G401.6 (cell line): ENCODE measurements around the gene CREBL2.
"Not testable (repeated sequence)": the region's sequence is repeated elsewhere in the genome, so short reads cannot be mapped to it uniquely, and the experiment has no call there.

Experiments
- FAIRE-seq: peaks from 2 replicates; lab custom pipeline; 2012; peaks lifted over from hg19 to GRCh38; lab: Jason Lieb, UNC

Gene CREBL2

DNA sequence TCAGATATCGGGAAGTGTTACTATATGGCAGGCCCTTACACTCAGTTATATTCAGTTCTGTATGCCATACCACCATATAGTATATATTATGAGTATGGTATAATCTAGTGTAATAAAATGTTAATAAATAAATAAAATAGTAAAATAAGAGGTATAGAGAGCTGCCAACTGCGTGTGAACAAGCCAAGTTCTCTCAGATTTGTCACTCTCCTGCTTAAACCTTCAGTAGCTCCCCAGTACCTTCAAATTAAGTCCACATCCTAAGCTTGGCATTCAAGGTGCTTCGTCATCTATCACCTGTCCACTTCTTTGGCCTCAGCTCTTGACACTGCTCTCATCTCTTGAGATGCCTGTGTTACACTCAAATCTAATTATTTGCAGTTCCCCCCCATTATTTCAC is 12.8 kb upstream of the CREBL2 start:
- FAIRE-seq = no peak

DNA sequence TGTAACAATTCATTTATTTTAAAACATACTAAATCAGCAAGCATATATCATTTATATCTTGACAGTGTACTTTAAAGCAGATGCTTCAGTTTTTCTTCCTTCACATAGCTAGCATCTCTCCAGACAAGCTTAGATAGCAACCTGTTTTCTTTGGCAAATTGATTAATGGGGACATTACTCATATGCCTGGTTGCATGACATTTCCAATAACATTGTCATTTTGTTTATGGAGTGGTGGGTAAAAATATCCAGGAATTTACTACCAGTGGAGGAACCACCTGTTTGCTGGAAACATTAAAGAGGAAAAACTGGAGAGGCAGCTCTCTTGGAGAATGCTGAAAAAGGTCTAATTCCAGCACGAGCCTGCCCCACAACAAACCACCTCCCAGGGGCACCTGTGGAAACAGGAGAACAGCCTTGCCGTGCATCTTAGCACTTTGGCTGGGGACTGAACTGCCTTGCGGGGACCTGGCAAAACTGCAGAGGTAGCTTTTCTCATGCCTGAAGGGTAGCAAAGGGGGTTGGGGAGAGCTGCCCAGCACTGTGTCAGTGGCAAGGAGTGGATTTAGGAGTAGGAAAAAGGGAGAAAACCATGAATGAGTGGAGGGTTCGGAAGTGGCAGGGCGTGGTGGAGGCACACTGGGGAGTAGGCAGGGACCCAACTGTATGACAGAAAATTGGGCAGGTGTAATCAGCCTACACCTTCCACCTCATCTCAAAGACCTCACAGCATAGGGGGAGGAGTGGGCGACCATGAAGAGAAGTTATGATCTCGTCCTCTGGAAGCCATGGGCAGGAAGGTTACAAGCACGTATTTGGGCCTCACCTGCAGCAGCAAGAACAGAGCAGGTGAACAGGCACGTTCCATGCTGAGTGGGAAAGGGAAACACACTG is 11.7 kb upstream of the CREBL2 start:
- no peak for FAIRE-seq

DNA sequence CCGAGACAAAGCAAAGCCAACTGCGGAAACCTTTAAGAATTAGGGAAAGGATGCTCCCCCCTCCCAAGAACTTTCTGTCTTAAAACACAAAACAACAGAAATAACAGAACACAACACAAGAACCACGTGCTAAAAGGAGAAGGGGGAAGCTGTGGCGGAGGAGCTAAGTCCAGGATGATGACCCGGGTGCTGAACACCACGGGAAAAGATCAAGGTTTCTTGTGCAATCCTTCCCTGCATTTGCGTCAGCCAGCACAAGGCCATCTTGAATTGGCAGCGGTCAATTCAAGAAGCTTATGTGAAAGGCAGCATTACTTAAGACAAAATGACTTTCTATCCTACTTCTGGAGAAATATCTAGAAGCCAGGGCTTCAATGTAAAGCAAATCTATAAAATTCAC is 11.0 kb upstream of the CREBL2 start:
- no peak for FAIRE-seq

DNA sequence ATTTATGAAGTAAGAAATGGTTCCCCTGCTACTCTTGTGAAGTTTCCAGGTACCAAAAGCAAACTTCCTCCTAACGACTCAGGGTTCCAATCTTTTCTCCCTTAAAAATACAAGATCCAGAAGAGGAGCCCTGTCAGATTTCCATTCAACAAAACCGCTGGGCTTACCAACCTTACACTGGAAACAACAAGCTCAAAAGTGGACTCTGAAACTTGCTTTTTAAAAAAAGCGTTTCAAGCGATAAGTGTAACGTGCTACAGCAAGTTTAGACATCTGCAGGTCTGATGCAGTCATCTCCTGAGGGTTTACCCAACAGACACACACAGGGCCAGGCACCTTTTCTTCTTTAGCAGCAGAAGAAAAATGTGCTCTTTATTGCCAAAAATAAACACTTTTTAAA is 6.9 kb upstream of the CREBL2 start:
- no peak for FAIRE-seq

DNA sequence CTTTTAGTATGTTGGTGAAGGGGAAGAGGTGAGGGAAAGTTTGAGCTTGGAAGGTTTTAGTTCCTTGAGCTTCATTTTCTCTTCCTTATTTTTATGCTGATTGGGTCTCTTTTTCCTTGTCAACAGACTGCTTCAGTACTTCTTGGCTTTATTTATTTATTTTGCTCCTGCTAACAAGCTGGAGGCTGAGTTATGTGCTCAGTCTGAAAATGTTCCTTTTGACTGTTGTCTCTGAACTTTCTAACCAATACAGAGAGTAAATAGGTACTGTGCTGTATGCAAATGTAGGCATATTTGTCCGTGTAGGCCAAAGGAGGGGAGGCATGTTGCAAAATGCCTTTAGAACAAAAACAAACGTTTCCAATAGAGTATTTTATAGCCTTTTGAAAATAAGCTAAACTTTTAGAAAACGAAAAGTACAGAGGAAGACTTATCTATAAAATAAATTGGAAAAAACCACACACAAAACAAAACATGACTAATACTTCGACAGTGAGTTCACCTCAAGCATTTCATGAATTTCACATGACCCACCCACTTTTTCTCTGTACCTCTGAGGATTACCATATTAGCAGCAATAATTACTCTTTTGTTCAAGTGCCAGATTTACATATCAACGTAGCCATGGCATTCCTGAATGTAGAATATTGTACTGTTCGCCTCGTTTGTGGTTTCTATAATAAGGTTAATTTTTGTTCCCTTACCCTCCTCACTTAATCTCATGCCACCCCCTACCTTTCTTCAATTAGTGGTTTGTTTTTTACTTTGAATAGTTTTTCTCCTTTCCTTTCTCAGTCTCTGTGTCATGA is 4.7 kb upstream of the CREBL2 start:
- FAIRE-seq = no peak

DNA sequence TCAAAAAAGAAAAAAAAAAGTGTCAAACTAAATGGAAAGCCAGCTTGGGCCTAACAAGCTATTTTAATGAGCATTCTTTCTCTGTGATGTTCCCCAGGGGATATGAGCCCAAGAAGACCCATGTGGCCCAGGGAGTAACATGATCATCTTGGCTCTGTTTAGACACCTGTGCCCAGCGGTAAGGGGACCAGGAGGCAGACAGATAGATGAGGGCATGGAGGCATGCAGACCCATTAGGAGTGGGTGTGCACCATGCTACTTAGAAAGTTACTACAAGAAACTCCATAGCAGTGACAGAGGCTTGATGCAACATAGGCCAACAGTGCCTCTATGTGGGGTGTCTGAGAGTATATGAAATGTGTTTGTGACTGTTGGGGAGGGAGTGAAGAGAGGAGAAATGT is 3.1 kb upstream of the CREBL2 start:
- FAIRE-seq = no peak

DNA sequence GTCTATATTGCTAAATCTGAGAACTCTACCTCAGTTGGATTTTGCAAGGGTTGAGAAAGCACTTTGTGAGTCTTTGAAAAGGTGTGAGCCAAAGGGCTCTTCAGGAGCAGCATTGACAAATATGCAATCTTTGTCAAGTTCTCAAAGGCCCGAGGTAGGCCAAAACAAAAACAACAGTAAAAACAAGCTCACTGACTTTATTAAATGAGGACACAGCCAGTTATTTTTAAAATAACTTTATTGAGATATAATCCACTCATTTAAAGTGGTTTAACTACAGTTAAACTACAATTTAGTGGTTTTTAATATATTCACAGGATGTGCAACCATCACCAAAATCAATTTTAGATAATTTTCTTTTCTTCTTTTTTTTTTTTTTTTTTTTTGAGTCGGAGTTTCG is 2.0 kb upstream of the CREBL2 start:
- no peak for FAIRE-seq

DNA sequence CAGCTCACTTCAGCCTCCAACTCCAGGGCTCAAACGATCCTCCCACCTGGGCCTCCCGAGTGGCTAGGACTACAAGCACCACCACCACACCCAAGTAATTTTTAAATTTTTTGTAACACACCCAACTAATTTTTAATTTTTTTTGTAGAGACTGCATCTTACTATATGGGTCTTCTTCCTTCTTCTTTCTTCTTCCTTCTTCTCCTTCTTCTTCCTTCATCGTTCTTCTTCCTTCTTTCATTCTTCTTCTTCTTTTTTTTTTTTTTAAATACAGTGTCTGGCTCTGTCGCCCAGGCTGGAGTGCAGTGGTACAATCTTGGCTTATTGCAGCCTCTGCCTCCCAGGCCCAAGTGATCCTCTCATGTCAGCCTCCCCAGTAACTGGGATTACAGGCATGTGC is 965 bp upstream of the CREBL2 start:
- no peak for FAIRE-seq

DNA sequence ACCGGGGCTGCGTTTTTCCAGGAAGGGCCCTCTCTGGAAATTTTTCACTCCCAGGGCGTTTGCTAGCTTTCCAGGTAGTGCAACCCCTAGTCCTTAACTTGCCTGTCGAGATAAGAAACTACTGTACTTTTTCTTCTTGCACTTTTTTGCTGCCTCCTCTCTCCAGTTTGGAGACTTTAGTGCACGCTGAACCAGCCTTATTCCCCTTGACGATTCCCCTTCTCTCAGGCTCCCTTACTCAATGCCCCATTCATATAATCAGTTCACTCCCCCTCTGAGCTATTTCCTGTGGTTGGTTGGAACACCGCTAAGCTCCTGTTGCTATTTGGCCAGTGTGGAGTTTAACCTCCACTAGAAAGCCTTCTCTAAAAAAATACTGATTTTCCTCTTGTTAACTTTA is 682 bp downstream of the CREBL2 start:
- no peak for FAIRE-seq

DNA sequence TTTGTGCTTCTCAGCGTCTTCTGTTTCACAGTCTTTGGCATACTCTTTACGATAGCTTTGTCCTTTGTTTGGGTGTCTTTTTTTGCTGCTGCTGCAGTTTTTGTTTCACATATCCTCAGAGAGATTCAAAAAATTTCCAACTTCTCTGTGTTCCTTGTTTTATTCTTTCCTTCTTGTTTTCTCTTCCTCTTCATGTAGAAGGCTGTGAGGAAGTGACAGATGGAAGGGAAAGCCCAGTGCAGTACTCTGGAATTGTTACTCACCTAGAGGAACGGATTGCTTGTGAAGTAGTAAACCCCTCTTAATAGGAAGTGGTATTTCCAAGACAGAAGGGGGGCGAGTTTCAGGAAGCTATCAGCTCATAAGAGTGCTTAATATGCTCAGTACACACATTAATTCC is 1.7 kb downstream of the CREBL2 start:
- no peak for FAIRE-seq

DNA sequence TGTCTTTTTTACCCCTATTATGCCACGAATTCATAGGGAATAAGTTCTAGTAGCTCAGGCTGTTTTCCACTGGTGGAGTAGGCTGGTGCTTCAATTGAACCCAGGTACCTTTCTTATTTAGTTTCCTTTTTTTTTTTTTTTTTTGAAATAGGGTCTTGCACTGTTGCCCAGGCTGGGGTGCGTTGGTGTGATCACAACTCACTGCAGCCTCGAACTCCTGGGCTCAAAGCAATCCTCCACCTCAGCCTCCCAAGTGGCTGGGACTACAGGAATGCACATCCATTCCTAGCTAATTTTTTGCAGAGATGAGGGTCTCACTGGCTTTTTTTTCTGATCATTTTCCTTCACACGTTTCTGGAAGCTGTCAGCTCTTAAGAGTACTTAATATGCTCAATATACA is 2.7 kb downstream of the CREBL2 start:
- no peak for FAIRE-seq

DNA sequence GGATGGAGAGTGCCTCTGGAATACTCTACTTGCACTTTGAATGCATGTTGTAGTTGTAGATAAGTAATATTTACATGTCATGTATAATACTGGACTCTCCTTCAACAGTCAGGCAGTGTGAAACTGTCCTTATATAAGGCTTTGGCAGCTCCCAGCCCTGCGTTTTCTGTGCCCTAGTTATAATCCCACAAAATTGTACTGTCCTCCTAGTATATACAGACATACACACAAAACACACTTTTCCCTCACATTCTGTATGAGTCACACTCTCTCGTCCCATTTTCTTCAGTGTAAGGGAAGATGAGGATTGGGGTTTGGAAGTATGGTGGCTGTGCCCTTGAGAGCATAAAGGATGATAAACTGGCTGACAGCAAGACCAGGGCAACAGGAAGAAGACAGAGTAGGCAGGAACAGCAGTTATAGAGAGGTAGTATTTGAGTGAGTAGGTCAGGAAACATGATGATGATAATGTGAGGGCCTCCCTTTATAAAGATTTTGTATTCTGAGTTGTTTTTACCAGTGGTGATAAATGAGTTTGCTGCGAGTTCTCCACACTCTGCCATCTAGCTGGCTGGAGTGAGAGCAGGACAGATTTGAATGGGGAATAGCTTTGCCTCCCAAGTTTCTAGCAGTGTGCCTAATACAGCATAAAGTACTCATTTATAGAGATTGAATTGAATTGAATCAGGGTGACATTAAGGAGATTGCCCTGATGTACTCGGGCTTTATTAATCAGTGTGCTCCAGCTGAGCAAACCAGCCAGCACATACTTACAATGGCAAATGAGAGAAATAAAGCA is 5.0 kb downstream of the CREBL2 start:
- FAIRE-seq = no peak

DNA sequence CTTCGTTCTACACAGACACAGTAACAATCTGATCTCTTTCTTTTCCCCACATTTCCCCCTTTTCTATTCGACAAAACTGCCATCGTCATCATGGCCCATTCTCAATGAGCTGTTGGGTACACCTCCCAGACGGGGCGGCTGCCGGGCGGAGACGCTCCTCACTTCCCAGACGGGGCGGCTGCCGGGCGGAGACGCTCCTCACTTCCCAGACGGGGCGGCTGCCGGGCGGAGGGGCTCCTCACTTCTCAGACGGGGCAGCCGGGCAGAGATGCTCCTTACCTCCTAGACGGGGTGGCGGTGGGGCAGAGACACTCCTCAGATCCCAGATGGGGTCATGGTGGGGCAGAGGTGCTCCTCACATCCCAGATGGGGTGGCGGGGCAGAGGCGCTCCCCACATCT is 6.4 kb downstream of the CREBL2 start:
- FAIRE-seq = not testable (repeated sequence)

DNA sequence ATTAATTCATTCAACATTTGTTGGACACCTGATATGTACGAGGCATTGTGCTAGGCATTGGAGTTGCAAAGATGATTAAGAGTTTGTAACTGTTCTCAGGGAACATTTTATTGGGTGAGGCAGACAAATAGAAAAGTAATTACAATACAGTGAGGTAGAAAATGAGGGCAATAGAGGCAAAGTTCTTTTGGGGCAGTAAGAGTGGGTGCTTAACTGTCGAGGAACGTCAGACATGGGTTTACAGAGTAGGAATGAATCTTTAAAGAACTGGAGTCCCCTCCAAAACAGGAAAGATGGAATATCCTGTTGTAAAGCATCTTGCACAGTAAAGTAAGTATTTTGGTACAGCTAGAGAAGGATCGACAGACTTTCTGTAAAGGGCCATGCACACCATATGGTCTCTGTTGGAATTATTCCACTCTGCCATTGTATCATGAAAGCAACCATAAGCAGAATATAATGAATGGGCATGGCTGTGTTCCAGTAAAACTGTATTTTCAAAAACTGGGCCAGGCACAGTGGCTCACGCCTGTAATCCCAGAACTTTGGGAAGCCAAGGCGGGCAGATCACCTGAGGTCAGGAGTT is 9.1 kb downstream of the CREBL2 start:
- no peak for FAIRE-seq

DNA sequence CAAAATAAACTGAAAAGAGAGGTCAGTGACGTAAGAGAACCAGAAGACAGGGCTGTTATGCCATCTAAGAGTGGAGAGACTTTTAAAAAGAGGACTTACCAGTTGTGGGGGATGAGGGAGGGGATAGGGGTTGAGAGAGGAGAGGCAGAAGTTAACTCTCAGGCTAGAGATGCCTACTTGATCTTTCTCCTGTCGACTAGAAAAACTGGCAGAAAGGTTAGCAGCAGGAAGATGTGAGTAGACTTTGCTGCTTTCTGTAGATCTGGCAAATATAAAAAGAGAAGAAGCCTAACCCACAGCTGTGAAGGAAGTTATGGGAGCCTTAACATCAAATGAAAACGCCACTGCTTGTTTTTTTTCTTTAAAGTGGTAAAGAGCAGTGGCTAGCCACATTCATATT is 10.7 kb downstream of the CREBL2 start:
- no peak for FAIRE-seq

DNA sequence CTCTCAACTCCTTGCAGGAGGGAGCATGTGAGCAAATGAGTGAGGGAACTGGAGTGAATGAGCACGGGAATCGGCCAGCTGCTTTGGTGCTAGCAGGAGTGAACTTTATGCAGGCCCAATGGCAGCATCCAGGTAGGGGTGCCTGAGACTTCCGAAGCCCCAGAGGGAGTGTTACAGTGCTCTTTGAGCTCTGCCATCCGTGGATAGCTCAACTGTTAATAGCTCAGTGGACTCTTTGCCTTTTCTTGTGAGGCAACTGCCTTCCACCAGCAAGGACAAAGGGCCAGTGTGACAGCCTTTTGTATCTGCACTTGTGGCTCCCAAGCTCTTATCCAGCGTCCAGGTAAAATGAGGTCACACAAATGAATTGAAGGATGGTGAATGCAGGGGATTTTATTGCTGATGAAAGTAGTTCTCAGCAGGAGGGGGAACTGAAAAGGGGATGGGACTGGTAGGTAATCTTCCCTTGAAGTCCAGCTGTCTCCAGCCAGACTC is 12.9 kb downstream of the CREBL2 start:
- no peak for FAIRE-seq

DNA sequence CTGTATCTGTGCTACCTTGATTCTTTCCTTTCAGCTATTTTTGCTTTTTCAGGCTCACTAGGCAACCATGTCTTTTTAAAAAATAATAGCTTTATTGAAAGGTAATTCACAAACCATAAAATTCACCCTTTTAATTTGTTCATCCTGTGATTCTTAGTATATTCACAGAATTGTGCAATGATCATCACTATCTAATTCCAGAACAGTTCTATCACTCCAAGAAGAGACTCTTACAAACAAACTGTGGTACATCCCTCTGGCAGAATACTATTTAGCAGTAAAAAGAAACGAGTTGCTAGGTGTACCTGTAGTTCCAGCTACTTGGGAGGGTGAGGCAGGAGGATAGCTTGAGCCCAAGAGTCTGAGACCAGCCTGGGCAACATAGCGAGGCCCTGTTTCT is 14.8 kb downstream of the CREBL2 start:
- no peak for FAIRE-seq

DNA sequence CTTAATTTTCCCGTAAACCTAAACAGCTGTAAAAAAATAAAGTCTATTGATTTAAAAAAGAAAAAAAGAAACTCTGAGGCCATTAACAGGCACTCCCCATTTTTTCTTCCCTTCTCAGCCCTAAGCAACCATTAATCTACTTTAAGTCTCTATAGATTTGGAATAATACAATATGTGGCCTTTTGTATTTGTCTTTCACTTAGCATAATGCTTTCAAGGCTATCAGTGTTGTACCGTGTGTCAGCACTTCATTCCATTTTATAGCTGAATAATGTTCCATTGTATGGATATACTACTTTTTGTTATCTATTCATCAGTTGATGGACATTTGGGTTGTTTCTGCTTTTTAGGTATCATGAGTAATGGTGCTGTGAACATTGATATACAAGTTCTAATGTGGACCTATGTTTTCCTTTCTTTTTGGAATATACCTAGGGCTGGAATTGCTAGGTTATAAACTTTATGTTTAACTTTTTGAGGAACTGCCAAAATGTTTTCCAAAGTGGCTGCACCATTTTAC is 15.7 kb downstream of the CREBL2 start:
- no peak for FAIRE-seq

DNA sequence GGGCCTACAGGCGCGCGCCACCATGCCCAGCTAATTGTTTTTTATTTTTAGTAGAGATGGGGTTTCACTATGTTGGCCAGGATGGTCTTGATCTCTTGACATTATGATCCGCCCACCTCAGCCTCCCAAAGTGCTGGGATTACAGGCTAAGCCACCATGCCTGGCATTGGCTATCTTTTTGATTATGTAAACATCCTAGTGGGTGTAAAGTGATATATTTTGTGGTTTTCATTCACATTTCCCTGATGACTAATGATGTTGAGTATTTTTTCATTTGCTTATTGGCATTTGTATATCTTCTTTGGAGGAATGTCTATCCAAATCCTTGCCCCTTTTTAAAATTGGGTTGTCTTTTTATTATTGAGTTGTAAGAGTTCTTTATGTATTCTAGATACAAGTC is 16.3 kb downstream of the CREBL2 start:
- no peak for FAIRE-seq

DNA sequence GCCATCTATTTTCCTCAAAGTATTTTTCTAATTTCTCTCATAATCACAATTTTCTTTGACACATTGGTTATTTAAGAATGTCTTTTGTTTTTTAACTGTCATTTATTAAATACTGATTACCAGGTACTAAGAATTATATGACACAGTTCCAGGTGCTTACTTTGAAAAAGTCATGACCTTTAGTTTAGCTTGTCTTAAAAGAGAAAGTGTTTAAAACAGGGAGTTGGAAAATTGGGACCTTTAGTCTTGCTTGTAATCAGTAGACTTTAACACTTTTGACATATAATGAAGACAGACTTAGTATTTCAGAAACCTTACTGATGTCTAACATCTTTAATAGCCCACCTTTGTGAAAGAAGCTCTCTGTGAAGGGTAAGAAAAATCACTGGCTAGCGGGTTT is 19.2 kb downstream of the CREBL2 start:
- peak; percentile 6 for FAIRE-seq

DNA sequence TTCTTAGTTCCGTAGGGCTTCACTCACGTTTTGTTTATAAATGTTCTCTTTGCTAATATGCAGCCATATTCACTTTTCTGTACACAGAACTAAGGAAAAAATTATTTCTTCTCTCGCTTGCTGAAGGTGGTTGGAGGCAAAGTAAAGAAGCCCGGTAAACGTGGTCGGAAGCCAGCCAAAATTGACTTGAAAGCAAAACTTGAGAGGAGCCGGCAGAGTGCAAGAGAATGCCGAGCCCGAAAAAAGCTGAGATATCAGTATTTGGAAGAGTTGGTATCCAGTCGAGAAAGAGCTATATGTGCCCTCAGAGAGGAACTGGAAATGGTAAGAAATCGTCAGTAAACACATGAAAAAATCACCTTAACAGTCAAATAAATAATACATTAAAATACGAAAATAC is 24.0 kb downstream of the CREBL2 start:
- FAIRE-seq = no peak

DNA sequence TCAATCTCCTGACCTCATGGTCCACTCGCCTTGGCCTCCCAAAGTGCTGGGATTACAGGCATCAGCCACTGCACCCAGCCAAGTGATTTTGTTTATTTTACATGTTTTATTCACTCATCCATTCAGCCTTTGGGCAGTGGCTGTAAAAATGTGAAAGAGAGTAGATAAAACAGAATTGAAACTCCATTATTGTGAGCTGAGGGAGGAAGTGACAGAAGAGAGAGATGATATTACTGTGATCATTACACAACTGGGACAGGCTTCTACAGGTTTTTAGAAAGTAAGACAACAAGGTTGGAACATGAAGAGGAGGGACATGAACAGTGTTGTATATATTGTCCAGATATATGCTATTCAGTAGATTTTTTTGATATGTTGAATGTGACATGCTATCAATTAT is 25.0 kb downstream of the CREBL2 start:
- no peak for FAIRE-seq
